K562 (cell line): ENCODE results near the gene MTCH2. TPM values are rescaled to one million over a fixed set of nuclear protein-coding genes. Genes with fewer than 3 reads are reported as not detected.
A peak's percentile ranks its signal among the peaks of the same experiment; 100 is the strongest.

Source experiments
- ATAC-seq: fragments of 200-7000 bp; cut with Tn5 transposase; 3 replicates; pipeline ENCODE4 v1.9.1; 2020; ENCODE audit warnings: moderate library complexity
- BruUV-seq: library from RNA; stranded (reverse); fragments of 400-500 nt; replicated peaks from 2 replicates; lab custom pipeline; 2021; lab: Mats Ljungman, UMichigan
- CTCF ChIA-PET: fragments of 300-600 bp; formaldehyde crosslinking; extraction: SDS; loops from one replicate; lab custom pipeline; 2021; ENCODE audit warnings: low intra/inter-chr PET ratio; lab: Yijun Ruan, JAX
- POLR2A ChIA-PET: fragments of 300-600, 350-650 bp; sonication (Branson Sonifier 250); formaldehyde crosslinking; extraction: SDS; loops from one replicate; lab custom pipeline; 2021; ENCODE audit warnings: antibody characterized with exemption, inconsistent platforms; lab: Yijun Ruan, JAX
- DNase-seq, 4 experiments: peaks; one replicate each; pipeline versions ENCODE4 v3.0.0 to v3.0.0-alpha.2; 2011 to 2018; ENCODE audit warnings: low spot score in 3 of 4, mixed read lengths in 3 of 4; ENCODE audit errors: extremely low read depth in 1 of 4
- FAIRE-seq: peaks from 2 replicates; lab custom pipeline; 2011; peaks lifted over from hg19 to GRCh38; lab: Jason Lieb, UNC
- H2AFZ ChIP-seq: 2 replicates; pipeline ENCODE4 v1.6.0; 2011; ENCODE audit warnings: low read depth, low read length, control low read depth, inconsistent platforms
- H3K27ac ChIP-seq: fragments of 200-600 bp; 3 replicates; pipeline ENCODE4 v1.8.0; 2011; ENCODE audit warnings: low read depth, mild to moderate bottlenecking, control low read depth, inconsistent platforms, low read length, moderate library complexity, mixed read lengths; ENCODE audit errors: extremely low read depth
- H3K27me3 ChIP-seq, 2 experiments: fragments of 300-600 bp in 1 of 2; 2 replicates in 1 of 2; 3 replicates in 1 of 2; pipeline versions ENCODE4 v1.6.0 to v1.8.0; 2011; ENCODE audit warnings: inconsistent platforms in 2 of 2, low read length in 2 of 2, mild to moderate bottlenecking in 1 of 2, mixed read lengths in 1 of 2, moderate library complexity in 1 of 2; ENCODE audit not compliant: control insufficient read depth in 2 of 2, insufficient read depth in 2 of 2
- H3K36me3 ChIP-seq: fragments of 300-600 bp; 3 replicates; pipeline ENCODE4 v1.8.0; 2011; ENCODE audit warnings: mild to moderate bottlenecking, low read length, inconsistent platforms; ENCODE audit not compliant: control insufficient read depth, insufficient read depth
- H3K4me1 ChIP-seq, 2 experiments: fragments of 200-600 bp in 1 of 2; replicated peaks in 1 of 2; 2 replicates in 1 of 2; 3 replicates in 1 of 2; pipeline versions ENCODE4 v1.5.1 to v1.8.0; 2011; ENCODE audit warnings: inconsistent platforms in 2 of 2, low read length in 2 of 2, mild to moderate bottlenecking in 1 of 2, mixed read lengths in 1 of 2, moderate library complexity in 1 of 2; ENCODE audit not compliant: control insufficient read depth in 2 of 2, insufficient read depth in 2 of 2
- H3K4me2 ChIP-seq: 2 replicates; pipeline ENCODE4 v1.6.1; 2011; ENCODE audit warnings: low read length, control low read depth, inconsistent platforms, mixed read lengths; ENCODE audit not compliant: insufficient read depth
- H3K4me3 ChIP-seq: fragments of 200-600 bp; sonication (generic), shearing (Covaris generic); 2 replicates; pipeline ENCODE4 v1.5.1; 2016; ENCODE audit warnings: control low read depth, inconsistent platforms
- H3K79me2 ChIP-seq: fragments of 200-600 bp; 3 replicates; pipeline ENCODE4 v1.8.0; 2011; ENCODE audit warnings: low read length, inconsistent platforms; ENCODE audit not compliant: control insufficient read depth, insufficient read depth
- H3K9ac ChIP-seq, 2 experiments: 2 replicates each; pipeline versions ENCODE4 v1.6.0 to v1.6.1; 2011; ENCODE audit warnings: low read depth in 2 of 2, low read length in 2 of 2, control low read depth in 1 of 2, inconsistent platforms in 1 of 2, mild to moderate bottlenecking in 1 of 2, mixed read lengths in 1 of 2; ENCODE audit not compliant: insufficient read depth in 1 of 2
- H3K9me1 ChIP-seq: one replicate; pipeline ENCODE4 v1.6.0; 2011; ENCODE audit warnings: inconsistent platforms, mild to moderate bottlenecking, low read length, moderate library complexity; ENCODE audit not compliant: control insufficient read depth, insufficient read depth
- H3K9me3 ChIP-seq: replicated peaks from 2 replicates; pipeline ENCODE4 v1.5.1; 2011; ENCODE audit warnings: low read depth, low read length, inconsistent platforms; ENCODE audit not compliant: control insufficient read depth, insufficient read depth
- H4K20me1 ChIP-seq: replicated peaks from 2 replicates; pipeline ENCODE4 v1.6.1; 2011; ENCODE audit warnings: low read length, inconsistent platforms, mixed read lengths; ENCODE audit not compliant: control insufficient read depth, insufficient read depth
- ILK ChIP-seq: fragments of 450-650 bp; IDR thresholded peaks from 2 replicates; pipeline ENCODE4 v1.6.1; 2016; ENCODE audit warnings: missing genetic modification characterization, low read depth, mild to moderate bottlenecking, missing compliant biosample characterization, moderate library complexity, borderline replicate concordance
- MAFK ChIP-seq: IDR thresholded peaks from 2 replicates; pipeline ENCODE4 v1.6.1; 2011; ENCODE audit warnings: low read length, improper control_type of control experiment
- MED1 ChIP-seq: sonication (generic); formaldehyde crosslinking; IDR thresholded peaks from 2 replicates; pipeline ENCODE4 v1.8.1; 2023; ENCODE audit warnings: missing genetic modification reagents, borderline replicate concordance
- POLR2AphosphoS2 ChIP-seq: IDR thresholded peaks from 2 replicates; pipeline ENCODE4 v1.6.1; 2012; ENCODE audit warnings: low read length, improper control_type of control experiment
- POLR2H ChIP-seq: IDR thresholded peaks from 2 replicates; pipeline ENCODE4 v1.6.1; 2016; ENCODE audit warnings: missing genetic modification characterization, low read depth, mild to moderate bottlenecking, control low read depth, missing compliant biosample characterization, moderate library complexity
- STAT5B ChIP-seq: fragments of 250-450 bp; sonication (Bioruptor Pico); IDR thresholded peaks from 2 replicates; pipeline ENCODE4 v1.8.0; 2021; ENCODE audit warnings: mild to moderate bottlenecking, inconsistent platforms
- TFAM ChIP-seq: fragments of 250-450 bp; sonication (Bioruptor Pico); conservative IDR thresholded peaks from 2 replicates; pipeline ENCODE4 v1.5.0; 2021; ENCODE audit warnings: mild to moderate bottlenecking, moderate library complexity
- ZNF134 ChIP-seq: fragments of 250-450 bp; sonication (Bioruptor Pico); conservative IDR thresholded peaks from 2 replicates; pipeline ENCODE4 v1.4.0; 2020
- WGBS: fragments of 100-300 bp; shearing (Covaris generic); methylation state at CpG from one replicate; pipeline ENCODE4 v1.1.6; 2016; ENCODE audit warnings: low coverage, mixed read lengths; ENCODE audit not compliant: insufficient coverage; ENCODE audit errors: missing lambda C conversion rate; 5-methylcytosine and 5-hydroxymethylcytosine counted together
- in situ Hi-C: fragments of 300-500 bp; cut with MboI; formaldehyde crosslinking; loops from 4 replicates; pipeline ENCODE4 v1.15.0; 2018; ENCODE audit warnings: inconsistent platforms, mixed read lengths
- intact Hi-C: fragments of 100-400 bp; cut with micrococcal nuclease; formaldehyde crosslinking; loops from 2 replicates; pipeline ENCODE4 v1.14.2; 2022
- polyA plus RNA-seq, 8 experiments: library from polyadenylated mRNA; depleted of rRNA in 4 of 8; stranded (reverse) in 5 of 8; unstranded in 3 of 8; fragments of >200 nt; fragmentation: Nextera tagmentation in 2 of 8; fragmentation: Illumina TruSeq in 1 of 8; extraction: Ambion mirVana in 2 of 8; extraction: Trizol in 1 of 8; gene quantifications; 2 replicates each; pipeline versions ENCODE4 v1.2.1 to v1.2.3, GENCODE V29; 2011 to 2014; ENCODE audit warnings: inconsistent platforms in 1 of 8, missing spikeins in 1 of 8
- total RNA-seq, 7 experiments: library from RNA; depleted of rRNA in 6 of 7; stranded (reverse); fragments of >200 nt in 6 of 7; fragmentation: Illumina TruSeq in 2 of 7; extraction: Trizol in 2 of 7; gene quantifications; 2 replicates each; pipeline versions ENCODE4 v1.2.1 to v1.2.3, GENCODE V29; 2011 to 2021; ENCODE audit warnings: low replicate concordance in 1 of 7
- TF ChIP-seq, protein P1 (sequence below): fragments of 450-650 bp; IDR thresholded peaks from 2 replicates; pipeline ENCODE4 v1.6.1; 2016; ENCODE audit warnings: low read depth
- TF ChIP-seq, protein P2 (sequence below): fragments of 450-650 bp; IDR thresholded peaks from 2 replicates; pipeline ENCODE4 v1.6.1; 2016; ENCODE audit warnings: mild to moderate bottlenecking

The MTCH2 gene
- total and polyA plus RNA-seq, 9 of the 15 experiments (the other 6 are each of a cell fraction or from before 2014, with no cell fraction given): 95.4 to 620 (median 198) TPM

DNA sequence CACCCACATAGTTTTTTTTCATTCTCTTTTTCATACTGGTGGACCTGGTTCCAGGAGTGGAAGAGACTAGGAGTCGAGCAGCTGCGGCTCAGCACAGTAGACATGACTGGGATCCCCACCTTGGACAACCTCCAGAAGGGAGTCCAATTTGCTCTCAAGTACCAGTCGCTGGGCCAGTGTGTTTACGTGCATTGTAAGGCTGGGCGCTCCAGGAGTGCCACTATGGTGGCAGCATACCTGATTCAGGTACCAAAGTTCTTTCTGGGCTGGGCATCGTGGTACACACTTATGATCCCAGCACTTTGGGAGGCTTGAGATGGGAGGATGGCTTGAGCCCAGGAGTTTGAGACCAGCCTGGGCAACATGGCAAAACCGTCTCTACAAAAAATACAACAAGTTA lies 72.7 kb downstream of the MTCH2 start:
- ChIA-PET POLR2A (interaction anchor here (1.3 to 2.0 kb wide), 2 partner anchors 8 to 10 kb away, joined by 4 to 10 read pairs; partner anchors contain the start of genes KBTBD4 and NDUFS3), CTCF (no interaction called here)
- DNase-seq (peak in 1 of 4 experiments; percentile 6), FAIRE-seq (no peak), ATAC-seq (no peak)
- Histone ChIP-seq H3K36me3 (peaks cover 61% of the 10 kb centered on the region; the same call in 2 of the 3 replicates), H3K9me1 (no peaks in the 10 kb centered on the region), H3K4me3 (no peak overlapping the region), H3K79me2 (peaks cover 46% of the 10 kb centered on the region), H3K4me2 (no peak overlapping the region), H3K9me3 (no peaks in the 10 kb centered on the region), H3K4me1 (peaks cover 5 to 20% of the 10 kb centered on the region in 2 experiments; a peak in 4 of 5 replicates), H3K9ac (no peak overlapping the region), H3K27me3 (no peaks in the 10 kb centered on the region), H4K20me1 (no peaks in the 10 kb centered on the region), H3K27ac (no peak overlapping the region), H2AFZ (no peak overlapping the region)
- intact Hi-C loops: no loop called here
- 94% methylated on average over 7 of the region's 7 CpGs for WGBS
- in situ Hi-C loops: no loop called here
- BruUV-seq: no TSS peak
- TF ChIP-seq ILK (tag) (no peak), MED1 (CRISPR knock-in tag) (no peak), STAT5B (CRISPR knock-in tag) (no peak), ZNF134 (CRISPR knock-in tag) (no peak), TFAM (CRISPR knock-in tag) (no peak), POLR2H (no peak), MAFK (no peak), POLR2AphosphoS2 (no peak)
- TF ChIP-seq, protein P1, sequence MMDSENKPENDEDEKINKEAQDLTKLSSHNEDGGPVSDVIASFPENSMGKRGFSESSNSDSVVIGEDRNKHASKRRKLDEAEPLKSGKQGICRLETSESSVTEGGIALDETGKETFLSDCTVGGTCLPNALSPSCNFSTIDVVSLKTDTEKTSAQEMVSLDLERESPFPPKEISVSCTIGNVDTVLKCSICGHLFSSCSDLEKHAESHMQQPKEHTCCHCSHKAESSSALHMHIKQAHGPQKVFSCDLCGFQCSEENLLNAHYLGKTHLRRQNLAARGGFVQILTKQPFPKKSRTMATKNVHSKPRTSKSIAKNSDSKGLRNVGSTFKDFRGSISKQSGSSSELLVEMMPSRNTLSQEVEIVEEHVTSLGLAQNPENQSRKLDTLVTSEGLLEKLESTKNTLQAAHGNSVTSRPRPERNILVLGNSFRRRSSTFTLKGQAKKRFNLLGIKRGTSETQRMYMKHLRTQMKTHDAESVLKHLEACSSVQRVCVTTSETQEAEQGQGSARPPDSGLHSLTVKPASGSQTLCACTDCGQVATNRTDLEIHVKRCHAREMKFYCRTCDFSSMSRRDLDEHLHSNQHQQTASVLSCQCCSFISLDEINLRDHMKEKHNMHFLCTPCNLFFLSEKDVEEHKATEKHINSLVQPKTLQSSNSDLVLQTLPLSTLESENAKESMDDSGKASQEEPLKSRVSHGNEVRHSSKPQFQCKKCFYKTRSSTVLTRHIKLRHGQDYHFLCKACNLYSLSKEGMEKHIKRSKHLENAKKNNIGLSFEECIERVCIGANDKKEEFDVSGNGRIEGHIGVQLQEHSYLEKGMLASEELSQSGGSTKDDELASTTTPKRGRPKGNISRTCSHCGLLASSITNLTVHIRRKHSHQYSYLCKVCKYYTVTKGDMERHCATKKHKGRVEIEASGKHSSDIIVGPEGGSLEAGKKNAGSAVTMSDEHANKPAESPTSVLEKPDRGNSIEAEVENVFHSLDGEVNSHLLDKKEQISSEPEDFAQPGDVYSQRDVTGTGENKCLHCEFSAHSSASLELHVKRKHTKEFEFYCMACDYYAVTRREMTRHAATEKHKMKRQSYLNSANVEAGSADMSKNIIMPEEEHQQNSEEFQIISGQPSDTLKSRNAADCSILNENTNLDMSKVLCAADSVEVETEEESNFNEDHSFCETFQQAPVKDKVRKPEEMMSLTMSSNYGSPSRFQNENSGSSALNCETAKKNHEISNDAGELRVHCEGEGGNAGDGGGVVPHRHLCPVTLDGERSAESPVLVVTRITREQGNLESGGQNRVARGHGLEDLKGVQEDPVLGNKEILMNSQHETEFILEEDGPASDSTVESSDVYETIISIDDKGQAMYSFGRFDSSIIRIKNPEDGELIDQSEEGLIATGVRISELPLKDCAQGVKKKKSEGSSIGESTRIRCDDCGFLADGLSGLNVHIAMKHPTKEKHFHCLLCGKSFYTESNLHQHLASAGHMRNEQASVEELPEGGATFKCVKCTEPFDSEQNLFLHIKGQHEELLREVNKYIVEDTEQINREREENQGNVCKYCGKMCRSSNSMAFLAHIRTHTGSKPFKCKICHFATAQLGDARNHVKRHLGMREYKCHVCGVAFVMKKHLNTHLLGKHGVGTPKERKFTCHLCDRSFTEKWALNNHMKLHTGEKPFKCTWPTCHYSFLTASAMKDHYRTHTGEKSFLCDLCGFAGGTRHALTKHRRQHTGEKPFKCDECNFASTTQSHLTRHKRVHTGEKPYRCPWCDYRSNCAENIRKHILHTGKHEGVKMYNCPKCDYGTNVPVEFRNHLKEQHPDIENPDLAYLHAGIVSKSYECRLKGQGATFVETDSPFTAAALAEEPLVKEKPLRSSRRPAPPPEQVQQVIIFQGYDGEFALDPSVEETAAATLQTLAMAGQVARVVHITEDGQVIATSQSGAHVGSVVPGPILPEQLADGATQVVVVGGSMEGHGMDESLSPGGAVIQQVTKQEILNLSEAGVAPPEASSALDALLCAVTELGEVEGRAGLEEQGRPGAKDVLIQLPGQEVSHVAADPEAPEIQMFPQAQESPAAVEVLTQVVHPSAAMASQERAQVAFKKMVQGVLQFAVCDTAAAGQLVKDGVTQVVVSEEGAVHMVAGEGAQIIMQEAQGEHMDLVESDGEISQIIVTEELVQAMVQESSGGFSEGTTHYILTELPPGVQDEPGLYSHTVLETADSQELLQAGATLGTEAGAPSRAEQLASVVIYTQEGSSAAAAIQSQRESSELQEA: no peak
- TF ChIP-seq, protein P2, sequence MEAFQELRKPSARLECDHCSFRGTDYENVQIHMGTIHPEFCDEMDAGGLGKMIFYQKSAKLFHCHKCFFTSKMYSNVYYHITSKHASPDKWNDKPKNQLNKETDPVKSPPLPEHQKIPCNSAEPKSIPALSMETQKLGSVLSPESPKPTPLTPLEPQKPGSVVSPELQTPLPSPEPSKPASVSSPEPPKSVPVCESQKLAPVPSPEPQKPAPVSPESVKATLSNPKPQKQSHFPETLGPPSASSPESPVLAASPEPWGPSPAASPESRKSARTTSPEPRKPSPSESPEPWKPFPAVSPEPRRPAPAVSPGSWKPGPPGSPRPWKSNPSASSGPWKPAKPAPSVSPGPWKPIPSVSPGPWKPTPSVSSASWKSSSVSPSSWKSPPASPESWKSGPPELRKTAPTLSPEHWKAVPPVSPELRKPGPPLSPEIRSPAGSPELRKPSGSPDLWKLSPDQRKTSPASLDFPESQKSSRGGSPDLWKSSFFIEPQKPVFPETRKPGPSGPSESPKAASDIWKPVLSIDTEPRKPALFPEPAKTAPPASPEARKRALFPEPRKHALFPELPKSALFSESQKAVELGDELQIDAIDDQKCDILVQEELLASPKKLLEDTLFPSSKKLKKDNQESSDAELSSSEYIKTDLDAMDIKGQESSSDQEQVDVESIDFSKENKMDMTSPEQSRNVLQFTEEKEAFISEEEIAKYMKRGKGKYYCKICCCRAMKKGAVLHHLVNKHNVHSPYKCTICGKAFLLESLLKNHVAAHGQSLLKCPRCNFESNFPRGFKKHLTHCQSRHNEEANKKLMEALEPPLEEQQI: no peak
